Lung (tissue), 12 donors: ENCODE results near the gene ZACN. TPM values are rescaled to one million over a fixed set of nuclear protein-coding genes. Genes with fewer than 3 reads are reported as not detected.

Experiments used
- ATAC-seq: fragments of 200-7000 bp; cut with Tn5 transposase; one replicate; pipeline ENCODE4 v1.9.1; 2020; ENCODE audit warnings: moderate number of reproducible peaks; ENCODE audit not compliant: insufficient read depth, low FRiP score
- DNase-seq, 3 donors: peaks; one replicate each; pipeline ENCODE4 v3.0.0-alpha.2; 2013 to 2017
- H3K27ac ChIP-seq, 2 donors: one replicate each; pipeline ENCODE4 v1.5.1; 2013; ENCODE audit warnings: mild to moderate bottlenecking in 2 of 2, moderate library complexity in 2 of 2, control low read depth in 1 of 2, inconsistent platforms in 1 of 2, low read depth in 1 of 2, low read length in 1 of 2
- H3K27me3 ChIP-seq, 3 donors: one replicate each; pipeline ENCODE4 v1.5.1; 2013; ENCODE audit warnings: low read length in 2 of 3; ENCODE audit not compliant: control insufficient read depth in 3 of 3, insufficient read depth in 3 of 3
- H3K36me3 ChIP-seq, 4 donors: one replicate each; pipeline ENCODE4 v1.5.1; 2013; ENCODE audit warnings: low read length in 4 of 4, mild to moderate bottlenecking in 1 of 4, moderate library complexity in 1 of 4; ENCODE audit not compliant: control insufficient read depth in 4 of 4, insufficient read depth in 4 of 4
- H3K4me1 ChIP-seq, 5 donors: one replicate each; pipeline ENCODE4 v1.5.1; 2013; ENCODE audit warnings: low read length in 5 of 5, mild to moderate bottlenecking in 2 of 5, moderate library complexity in 1 of 5; ENCODE audit not compliant: control insufficient read depth in 5 of 5, insufficient read depth in 5 of 5
- H3K4me3 ChIP-seq: one replicate; pipeline ENCODE4 v1.5.1; 2013; ENCODE audit warnings: mild to moderate bottlenecking, control low read depth, moderate library complexity
- H3K9ac ChIP-seq, 2 donors: one replicate each; pipeline ENCODE4 v1.5.1; 2013; ENCODE audit warnings: low read length in 2 of 2, control low read depth in 1 of 2; ENCODE audit not compliant: insufficient read depth in 1 of 2
- H3K9me3 ChIP-seq, 4 donors: one replicate each; pipeline ENCODE4 v1.5.1; 2013; ENCODE audit warnings: low read length in 3 of 4, mild to moderate bottlenecking in 1 of 4, moderate library complexity in 1 of 4; ENCODE audit not compliant: control insufficient read depth in 4 of 4, insufficient read depth in 3 of 4
- WGBS, 2 donors: extraction: QIAGEN DNeasy Blood & Tissue Kit; methylation state at CpG; one replicate each; pipeline ENCODE4 v1.1.7; 2013; 5-methylcytosine and 5-hydroxymethylcytosine counted together
- polyA plus RNA-seq, 2 donors: library from polyadenylated mRNA; stranded (reverse); fragments of 200-250 nt; gene quantifications; one replicate each; pipeline ENCODE4 v1.2.1, GENCODE V29; 2013
- total RNA-seq, 2 donors: library from RNA; depleted of rRNA in 1 of 2; stranded (reverse); fragments of >200 nt in 1 of 2; gene quantifications; one replicate each; pipeline ENCODE4 v1.2.1, GENCODE V29; 2014 to 2021
- TF ChIP-seq, protein P1 (sequence below): IDR thresholded peaks from 2 replicates; pipeline ENCODE4 v1.5.1; 2012; ENCODE audit warnings: mild to moderate bottlenecking; ENCODE audit errors: control extremely low read depth, extremely low read depth
- donor health status: control.
- donor health status: control.
- donor health status: Bipolar disorder and iron deficiency.
- donor health status: healthy.
- donor health status: DM: yes; HTN: yes; CAD: no.

ZACN gene
- total and polyA plus RNA-seq, 4 donors = 0.25 to 1.9 (median 1.4) TPM; not detected in 1

DNA sequence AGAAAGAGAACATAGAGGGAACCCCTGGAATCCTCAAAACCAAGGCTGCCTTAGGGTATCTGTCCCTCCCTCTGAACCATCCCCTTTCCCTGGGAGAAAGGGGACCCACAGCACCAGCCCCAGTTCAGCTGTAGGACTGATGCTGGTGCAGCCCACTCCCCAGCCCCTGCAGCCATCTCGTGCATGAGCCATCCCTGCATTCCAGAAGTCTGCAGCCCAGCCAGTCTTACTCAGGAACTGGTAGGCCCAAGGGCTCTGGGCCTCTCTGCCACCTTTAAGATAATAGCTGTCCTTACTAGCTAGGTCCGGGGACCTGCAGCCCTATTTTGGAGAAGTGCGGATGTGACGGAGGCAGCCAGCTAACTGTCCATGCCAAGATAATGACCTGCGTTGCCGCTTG, 45.8 kb upstream of the ZACN start:
- Histone ChIP-seq H3K4me3 (no peak overlapping the region), H3K27me3 (no peaks in the 10 kb centered on the region), H3K4me1 (peaks cover 0 to 15% (median 0%) of the 10 kb centered on the region in 5 donors), H3K9me3 (no peaks in the 10 kb centered on the region), H3K36me3 (peaks cover 0 to 3% (median under 1%) of the 10 kb centered on the region in 4 donors), H3K9ac (no peak overlapping the region), H3K27ac (no peak overlapping the region)
- DNase-seq = no peak
- 95 to 97% methylated on average over 6 of the region's 6 CpGs for WGBS, 2 donors
- ATAC-seq = no peak
- TF ChIP-seq, protein P1, sequence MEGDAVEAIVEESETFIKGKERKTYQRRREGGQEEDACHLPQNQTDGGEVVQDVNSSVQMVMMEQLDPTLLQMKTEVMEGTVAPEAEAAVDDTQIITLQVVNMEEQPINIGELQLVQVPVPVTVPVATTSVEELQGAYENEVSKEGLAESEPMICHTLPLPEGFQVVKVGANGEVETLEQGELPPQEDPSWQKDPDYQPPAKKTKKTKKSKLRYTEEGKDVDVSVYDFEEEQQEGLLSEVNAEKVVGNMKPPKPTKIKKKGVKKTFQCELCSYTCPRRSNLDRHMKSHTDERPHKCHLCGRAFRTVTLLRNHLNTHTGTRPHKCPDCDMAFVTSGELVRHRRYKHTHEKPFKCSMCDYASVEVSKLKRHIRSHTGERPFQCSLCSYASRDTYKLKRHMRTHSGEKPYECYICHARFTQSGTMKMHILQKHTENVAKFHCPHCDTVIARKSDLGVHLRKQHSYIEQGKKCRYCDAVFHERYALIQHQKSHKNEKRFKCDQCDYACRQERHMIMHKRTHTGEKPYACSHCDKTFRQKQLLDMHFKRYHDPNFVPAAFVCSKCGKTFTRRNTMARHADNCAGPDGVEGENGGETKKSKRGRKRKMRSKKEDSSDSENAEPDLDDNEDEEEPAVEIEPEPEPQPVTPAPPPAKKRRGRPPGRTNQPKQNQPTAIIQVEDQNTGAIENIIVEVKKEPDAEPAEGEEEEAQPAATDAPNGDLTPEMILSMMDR = no peak

DNA sequence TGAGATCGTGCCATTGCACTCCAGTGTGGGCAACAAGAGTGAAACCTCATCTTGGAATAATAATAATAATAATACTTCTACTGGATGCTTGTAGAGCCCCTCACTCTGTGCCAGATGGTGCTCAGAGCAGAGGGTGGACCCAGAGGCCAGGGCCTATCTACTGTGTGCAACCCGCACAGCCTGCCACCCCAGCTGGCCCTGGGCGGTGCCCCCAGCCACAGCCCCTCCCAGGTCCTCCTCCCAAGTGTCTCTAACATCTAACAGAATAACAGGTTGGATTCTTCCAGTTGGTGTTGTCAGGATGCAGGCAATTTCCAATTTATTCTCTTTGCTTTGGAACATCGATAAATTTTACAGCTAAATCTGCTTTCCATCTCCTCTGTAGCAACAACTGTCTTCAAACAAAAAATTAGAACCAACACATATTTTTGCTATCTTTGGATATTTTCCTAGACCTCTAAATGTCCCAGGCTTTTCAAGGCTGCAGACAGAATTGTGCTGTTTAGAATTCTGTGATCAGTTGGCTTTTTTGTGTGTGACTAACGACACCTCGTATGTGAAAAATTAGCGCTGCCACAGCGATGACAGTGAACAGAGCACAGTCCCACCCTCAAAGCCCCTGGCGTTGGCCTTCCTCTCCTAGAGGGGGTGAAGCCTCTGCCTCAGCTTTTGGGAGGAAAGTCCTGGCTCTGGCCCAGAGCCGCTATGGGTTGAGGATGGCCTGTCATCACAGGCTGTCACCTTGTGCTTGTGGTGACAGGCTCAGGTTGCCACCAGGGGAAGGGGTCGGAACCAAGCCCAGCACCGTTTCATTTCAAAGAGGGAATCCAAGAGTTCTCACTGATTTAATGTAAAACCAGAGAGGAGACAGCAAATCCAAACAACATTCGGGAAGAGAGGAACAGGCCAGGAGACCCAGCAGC, 44.3 kb upstream of the ZACN start:
- Histone ChIP-seq H3K27ac (no peak overlapping the region), H3K4me3 (no peak overlapping the region), H3K9ac (no peak overlapping the region), H3K36me3 (peaks cover 5 to 16% (median 11%) of the 10 kb centered on the region in 4 donors), H3K4me1 (peaks cover 0 to 11% (median 0%) of the 10 kb centered on the region in 5 donors), H3K27me3 (no peaks in the 10 kb centered on the region), H3K9me3 (no peaks in the 10 kb centered on the region)
- ATAC-seq (no peak), DNase-seq (no peak)
- 93 to 94% methylated on average over 13 of the region's 13 CpGs for WGBS, 2 donors
- TF ChIP-seq, protein P1 = no peak

DNA sequence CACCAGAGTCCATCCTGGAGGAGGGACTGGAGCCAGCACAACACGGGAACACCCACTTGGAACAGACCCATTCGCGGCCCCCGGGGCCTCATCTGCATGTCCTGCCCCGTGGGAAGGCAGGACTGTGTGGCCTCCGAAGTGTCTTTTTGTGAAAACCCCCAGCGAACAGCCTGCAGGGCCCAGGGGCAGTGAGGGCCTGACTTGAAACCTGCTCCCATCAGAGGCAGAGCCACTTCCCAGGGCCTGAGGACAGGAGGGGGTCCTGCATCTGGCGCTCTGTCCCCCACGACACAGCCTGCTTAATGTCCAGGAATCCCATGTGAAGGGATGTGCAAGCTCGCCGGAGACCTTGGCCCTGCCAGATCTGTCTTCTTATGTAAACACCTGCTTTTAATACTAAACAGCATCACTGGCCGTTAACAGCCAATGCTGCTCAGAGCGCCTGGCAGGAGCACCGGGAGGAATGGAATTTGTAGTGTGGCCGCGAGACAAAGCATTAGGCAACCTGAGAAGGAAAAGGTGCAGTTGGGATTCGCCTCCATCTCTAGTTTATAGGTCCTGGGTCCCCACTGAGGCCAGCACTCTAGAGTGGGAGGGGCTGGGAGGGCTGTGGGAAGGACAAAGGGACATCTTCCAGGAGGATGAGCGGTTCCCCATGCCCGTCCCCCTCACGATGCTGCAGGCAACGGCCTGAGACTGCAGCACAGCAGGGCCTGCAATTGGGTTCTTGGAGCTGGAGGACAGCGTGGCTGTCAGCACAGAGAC, 42.3 kb upstream of the ZACN start:
- no peaks in the 10 kb centered on the region for H3K9me3 ChIP-seq
- TF ChIP-seq, protein P1 = no peak
- H3K4me3 ChIP-seq = no peak overlapping the region
- H3K4me1 ChIP-seq = peaks cover 0 to 9% (median 0%) of the 10 kb centered on the region in 5 donors
- H3K9ac ChIP-seq = no peak overlapping the region
- H3K36me3 ChIP-seq = peaks cover 17 to 33% (median 28%) of the 10 kb centered on the region in 4 donors
- no peaks in the 10 kb centered on the region for H3K27me3 ChIP-seq
- H3K27ac ChIP-seq = no peak overlapping the region
- DNase-seq (no peak), ATAC-seq (no peak)
- 63 to 76% methylated on average over 22 of the region's 22 CpGs for WGBS, 2 donors
